BE2C (cell line): Measurements from ENCODE around the gene MYO9B.

ENCODE experiments used
- DNase-seq: peaks from one replicate; pipeline ENCODE4 v3.0.0-alpha.2; 2020
- H3K27me3 ChIP-seq: fragments of 250-450 bp; sonication (Bioruptor Pico); 2 replicates; pipeline ENCODE4 v1.5.1; 2020; ENCODE audit warnings: mild to moderate bottlenecking
- H3K36me3 ChIP-seq: fragments of 250-450 bp; sonication (Bioruptor Pico); 2 replicates; pipeline ENCODE4 v1.5.1; 2020; ENCODE audit warnings: mild to moderate bottlenecking
- H3K4me1 ChIP-seq: fragments of 250-450 bp; sonication (Bioruptor Pico); 2 replicates; pipeline ENCODE4 v1.5.1; 2020
- H3K4me3 ChIP-seq: 2 replicates; pipeline ENCODE4 v1.5.1; 2011; ENCODE audit warnings: low read depth, low read length
- H3K9me3 ChIP-seq: fragments of 250-450 bp; sonication (Bioruptor Pico); 2 replicates; pipeline ENCODE4 v1.5.1; 2020
- CTCF ChIP-seq: IDR thresholded peaks from 2 replicates; pipeline ENCODE4 v1.5.1; 2012; ENCODE audit warnings: mild to moderate bottlenecking, low read depth, low read length

The MYO9B gene

GRCh38 chr19:17043744-17044143 lies 31.8 kb upstream of the MYO9B start:
- Histone ChIP-seq H3K4me3 (no peak overlapping the region), H3K4me1 (no peaks in the 10 kb centered on the region), H3K9me3 (no peaks in the 10 kb centered on the region), H3K27me3 (peaks cover 3% of the 10 kb centered on the region; the same call in 1 of the 2 replicates), H3K36me3 (no peaks in the 10 kb centered on the region)
- TF ChIP-seq CTCF = no peak
- no peak for DNase-seq

- Histone ChIP-seq H3K9me3 (no peaks in the 10 kb centered on the region), H3K27me3 (peaks cover 3% of the 10 kb centered on the region; the same call in 1 of the 2 replicates), H3K4me3 (no peak overlapping the region), H3K4me1 (no peaks in the 10 kb centered on the region), H3K36me3 (peaks cover 17% of the 10 kb centered on the region)
- no peak for DNase-seq
- no peak for TF ChIP-seq CTCF
Observed at GRCh38 chr19:17045907-17046502, 29.6 kb upstream of the MYO9B start.

DNA sequence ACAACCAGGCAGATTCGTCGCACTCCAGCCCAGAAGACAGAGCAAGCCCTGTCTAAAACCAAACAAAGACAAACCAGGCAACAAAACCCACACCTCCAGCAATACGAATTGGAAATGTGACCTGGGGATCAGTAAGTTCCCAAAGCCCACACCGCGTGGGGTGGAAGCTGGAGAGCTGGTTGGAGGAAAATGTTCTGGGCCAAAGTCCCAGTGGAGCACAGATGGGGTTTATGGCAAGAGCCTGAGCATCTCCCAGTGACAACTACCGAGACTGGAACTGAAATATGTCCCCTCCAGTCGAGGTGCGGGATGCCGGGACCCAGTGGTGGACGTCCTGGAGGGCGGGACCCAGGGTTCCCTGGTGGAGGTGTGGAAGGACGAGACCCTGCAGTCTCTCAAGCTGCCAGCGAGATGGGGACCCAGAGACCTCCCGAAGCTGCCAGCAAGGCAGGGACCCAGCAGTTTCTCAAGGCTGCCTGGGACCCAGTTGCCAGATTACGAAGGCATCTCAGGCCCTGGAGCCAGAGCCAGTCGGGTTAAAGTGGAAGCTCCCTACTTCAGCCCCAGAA lies 26.6 kb upstream of the MYO9B start:
- Histone ChIP-seq H3K4me1 (no peaks in the 10 kb centered on the region), H3K36me3 (peaks cover 34% of the 10 kb centered on the region), H3K27me3 (no peaks in the 10 kb centered on the region), H3K9me3 (no peaks in the 10 kb centered on the region), H3K4me3 (no peak overlapping the region)
- no peak for DNase-seq
- TF ChIP-seq CTCF = no peak

- H3K4me3 ChIP-seq = no peak overlapping the region
- no peak for TF ChIP-seq CTCF
- peaks cover 34% of the 10 kb centered on the region for H3K36me3 ChIP-seq
- DNase-seq = no peak
- no peaks in the 10 kb centered on the region for H3K9me3 ChIP-seq
- H3K27me3 ChIP-seq = no peaks in the 10 kb centered on the region
- H3K4me1 ChIP-seq = no peaks in the 10 kb centered on the region
Observed at GRCh38 chr19:17049711-17050280, 25.8 kb upstream of the MYO9B start.

GRCh38 chr19:17052439-17052838 lies 23.1 kb upstream of the MYO9B start:
- no peak overlapping the region for H3K4me3 ChIP-seq
- peaks cover 39% of the 10 kb centered on the region for H3K36me3 ChIP-seq
- H3K9me3 ChIP-seq = no peaks in the 10 kb centered on the region
- no peaks in the 10 kb centered on the region for H3K4me1 ChIP-seq
- DNase-seq = peak; percentile 46
- TF ChIP-seq CTCF = peak; percentile 61
- no peaks in the 10 kb centered on the region for H3K27me3 ChIP-seq

DNA sequence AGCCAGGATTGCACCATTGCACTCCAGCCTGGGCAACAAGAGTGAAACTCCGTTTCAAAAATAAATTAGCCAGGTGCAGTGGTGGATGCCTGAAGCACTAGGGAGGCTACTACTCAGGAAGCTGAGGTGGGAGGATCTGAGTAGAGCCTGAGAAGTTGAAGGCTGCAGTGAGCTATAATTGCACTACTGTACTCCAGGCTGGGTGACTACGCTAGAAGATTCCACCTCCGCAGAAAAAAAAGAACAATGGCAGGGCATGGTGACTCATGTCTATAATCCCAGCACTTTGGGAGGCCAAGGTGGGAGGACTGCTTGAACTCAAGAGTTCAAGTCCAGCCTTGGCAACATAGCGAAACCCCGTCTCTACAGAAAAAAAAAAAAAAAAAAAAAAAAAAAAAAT lies 20.8 kb upstream of the MYO9B start:
- peaks cover 56% of the 10 kb centered on the region for H3K36me3 ChIP-seq
- no peak overlapping the region for H3K4me3 ChIP-seq
- no peaks in the 10 kb centered on the region for H3K27me3 ChIP-seq
- DNase-seq = no peak
- no peaks in the 10 kb centered on the region for H3K4me1 ChIP-seq
- peaks cover 4% of the 10 kb centered on the region for H3K9me3 ChIP-seq
- no peak for TF ChIP-seq CTCF
